Ovary (tissue), 3 donors: Measurements from ENCODE around the gene KIF26B.

Experiments used
- CTCF ChIP-seq, 3 donors: fragments of 450-650 bp in 2 of 3; fragments of 200-600 bp in 1 of 3; IDR thresholded peaks; one replicate each; pipeline versions ENCODE4 v1.5.1 to v1.8.0; 2016 to 2022; ENCODE audit warnings: antibody characterized with exemption in 3 of 3, mild to moderate bottlenecking in 1 of 3
- POLR2A ChIP-seq: fragments of 450-650 bp; IDR thresholded peaks from one replicate; pipeline ENCODE4 v1.6.1; 2017; ENCODE audit warnings: antibody characterized with exemption, mild to moderate bottlenecking, moderate library complexity
- donor health status: DM: no; HTN: no; CAD: no.

GRCh38 chr1:245116131-245116530, 38.7 kb upstream of the KIF26B start:
- TF ChIP-seq CTCF (IDR thresholded peaks at IDR 0.05) (no peak), POLR2A (no peak)
